Measurements from ENCODE around the gene LRRC41. TPM values are rescaled to one million over a fixed set of nuclear protein-coding genes. Genes with fewer than 3 reads are reported as not detected.
"Not testable (repeated sequence)": the region's sequence is repeated elsewhere in the genome, so short reads cannot be mapped to it uniquely, and the experiment has no call there.

Gene LRRC41
- total RNA-seq, 1 donor from 2014 or later, result 99.0 TPM

- TF ChIP-seq CTCF (conservative IDR thresholded peaks at IDR 0.05), result no peak
- DNase-seq (ENCODE audit: low read depth, low spot score), result no peak
- Mint-ChIP-seq H3K4me1 (peaks cover 18% of the 10 kb centered on the region), H3K4me3 (no peak overlapping the region), H3K27me3 (ENCODE audit: low read depth) (no peaks in the 10 kb centered on the region), H3K9me3 (no peaks in the 10 kb centered on the region), H3K27ac (ENCODE audit: unreplicated experiment) (no peak overlapping the region), H3K36me3 (ENCODE audit: low read depth) (no peaks in the 10 kb centered on the region)
These were observed 31.7 kb upstream of the LRRC41 start for GRCh38 chr1:46335081-46335480.

GRCh38 chr1:46334030-46334384 lies 30.6 kb upstream of the LRRC41 start:
- DNase-seq (ENCODE audit: low read depth, low spot score), result no peak
- Mint-ChIP-seq H3K4me1 (peaks cover 13% of the 10 kb centered on the region), H3K4me3 (no peak overlapping the region), H3K27me3 (ENCODE audit: low read depth) (no peaks in the 10 kb centered on the region), H3K27ac (ENCODE audit: unreplicated experiment) (no peak overlapping the region), H3K9me3 (no peaks in the 10 kb centered on the region), H3K36me3 (ENCODE audit: low read depth) (no peaks in the 10 kb centered on the region)
- no peak for TF ChIP-seq CTCF (conservative IDR thresholded peaks at IDR 0.05)

GRCh38 chr1:46333300-46334029 lies 30.0 kb upstream of the LRRC41 start:
- H3K9me3 Mint-ChIP-seq, result no peaks in the 10 kb centered on the region
- H3K27me3 Mint-ChIP-seq (ENCODE audit: low read depth), result no peaks in the 10 kb centered on the region
- H3K27ac Mint-ChIP-seq (ENCODE audit: unreplicated experiment), result no peak overlapping the region
- DNase-seq (ENCODE audit: low read depth, low spot score), result no peak
- peak; percentile 45 for TF ChIP-seq CTCF (conservative IDR thresholded peaks at IDR 0.05)
- no peak overlapping the region for H3K4me3 Mint-ChIP-seq
- peaks cover 9% of the 10 kb centered on the region for H3K4me1 Mint-ChIP-seq
- no peaks in the 10 kb centered on the region for H3K36me3 Mint-ChIP-seq (ENCODE audit: low read depth)

- H3K4me3 Mint-ChIP-seq, result peak overlapping the region; percentile 3
- not testable (repeated sequence) for DNase-seq (ENCODE audit: low read depth, low spot score); H3K36me3 Mint-ChIP-seq (ENCODE audit: low read depth); H3K4me1 Mint-ChIP-seq; H3K27ac Mint-ChIP-seq (ENCODE audit: unreplicated experiment); H3K9me3 Mint-ChIP-seq; H3K27me3 Mint-ChIP-seq (ENCODE audit: low read depth)
These were observed 28.5 kb upstream of the LRRC41 start for GRCh38 chr1:46331786-46332540.

- H3K9me3 Mint-ChIP-seq; H3K36me3 Mint-ChIP-seq (ENCODE audit: low read depth); DNase-seq (ENCODE audit: low read depth, low spot score); H3K27ac Mint-ChIP-seq (ENCODE audit: unreplicated experiment); H3K4me3 Mint-ChIP-seq; H3K27me3 Mint-ChIP-seq (ENCODE audit: low read depth); H3K4me1 Mint-ChIP-seq: not testable (repeated sequence)
These were observed 27.0 kb upstream of the LRRC41 start for GRCh38 chr1:46330381-46330780.

- not testable (repeated sequence) for H3K36me3 Mint-ChIP-seq (ENCODE audit: low read depth); DNase-seq (ENCODE audit: low read depth, low spot score); H3K4me3 Mint-ChIP-seq; H3K9me3 Mint-ChIP-seq; H3K27me3 Mint-ChIP-seq (ENCODE audit: low read depth); H3K4me1 Mint-ChIP-seq; H3K27ac Mint-ChIP-seq (ENCODE audit: unreplicated experiment)
These were observed 26.4 kb upstream of the LRRC41 start for GRCh38 chr1:46329807-46330206.

GRCh38 chr1:46328182-46328581 lies 24.8 kb upstream of the LRRC41 start:
- H3K4me3 Mint-ChIP-seq; H3K27me3 Mint-ChIP-seq (ENCODE audit: low read depth); H3K27ac Mint-ChIP-seq (ENCODE audit: unreplicated experiment); H3K36me3 Mint-ChIP-seq (ENCODE audit: low read depth); H3K9me3 Mint-ChIP-seq; DNase-seq (ENCODE audit: low read depth, low spot score); H3K4me1 Mint-ChIP-seq: not testable (repeated sequence)

- not testable (repeated sequence) for H3K4me1 Mint-ChIP-seq; DNase-seq (ENCODE audit: low read depth, low spot score); H3K9me3 Mint-ChIP-seq; H3K27me3 Mint-ChIP-seq (ENCODE audit: low read depth); H3K4me3 Mint-ChIP-seq; H3K27ac Mint-ChIP-seq (ENCODE audit: unreplicated experiment); H3K36me3 Mint-ChIP-seq (ENCODE audit: low read depth)
These were observed 22.1 kb upstream of the LRRC41 start for GRCh38 chr1:46325285-46326076.

GRCh38 chr1:46322191-46322590 lies 18.8 kb upstream of the LRRC41 start:
- H3K9me3 Mint-ChIP-seq; H3K36me3 Mint-ChIP-seq (ENCODE audit: low read depth); H3K4me3 Mint-ChIP-seq; DNase-seq (ENCODE audit: low read depth, low spot score); H3K27me3 Mint-ChIP-seq (ENCODE audit: low read depth); H3K4me1 Mint-ChIP-seq: not testable (repeated sequence)
- peak overlapping the region; percentile 35 for H3K27ac Mint-ChIP-seq (ENCODE audit: unreplicated experiment)

All from neural crest cell (in vitro differentiated cells).